Measurements from ENCODE around the gene KLRC3.
"Not testable (repeated sequence)": the region's sequence is repeated elsewhere in the genome, so short reads cannot be mapped to it uniquely, and the experiment has no call there.

KLRC3 gene

GRCh38 chr12:10400829-10401228, 19.6 kb downstream of the KLRC3 start:
- no peak for DNase-seq (ENCODE audit: low read depth, low spot score)

DNA sequence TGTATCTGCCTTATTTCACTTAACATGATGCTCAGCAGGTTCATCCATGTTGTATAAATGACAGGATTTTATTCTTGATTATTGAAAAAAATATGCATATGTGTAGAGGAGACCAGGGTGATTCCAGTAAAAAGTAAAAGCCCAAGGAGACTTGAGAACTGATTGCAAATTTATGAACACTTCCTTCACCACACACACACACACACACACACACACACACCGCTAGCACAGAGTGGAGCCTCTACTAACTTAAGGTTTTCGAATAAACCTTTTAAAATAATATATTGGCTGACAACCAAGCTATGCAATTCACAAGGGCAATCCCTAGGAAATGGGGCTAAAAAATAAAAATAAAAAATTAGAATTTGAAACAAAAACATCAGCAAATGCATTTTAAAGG, 22.2 kb downstream of the KLRC3 start:
- DNase-seq (ENCODE audit: low read depth, low spot score): no peak

GRCh38 chr12:10397296-10397695, 23.1 kb downstream of the KLRC3 start:
- DNase-seq (ENCODE audit: low read depth, low spot score): no peak

GRCh38 chr12:10396176-10396575, 24.2 kb downstream of the KLRC3 start:
- not testable (repeated sequence) for DNase-seq (ENCODE audit: low read depth, low spot score)

DNA sequence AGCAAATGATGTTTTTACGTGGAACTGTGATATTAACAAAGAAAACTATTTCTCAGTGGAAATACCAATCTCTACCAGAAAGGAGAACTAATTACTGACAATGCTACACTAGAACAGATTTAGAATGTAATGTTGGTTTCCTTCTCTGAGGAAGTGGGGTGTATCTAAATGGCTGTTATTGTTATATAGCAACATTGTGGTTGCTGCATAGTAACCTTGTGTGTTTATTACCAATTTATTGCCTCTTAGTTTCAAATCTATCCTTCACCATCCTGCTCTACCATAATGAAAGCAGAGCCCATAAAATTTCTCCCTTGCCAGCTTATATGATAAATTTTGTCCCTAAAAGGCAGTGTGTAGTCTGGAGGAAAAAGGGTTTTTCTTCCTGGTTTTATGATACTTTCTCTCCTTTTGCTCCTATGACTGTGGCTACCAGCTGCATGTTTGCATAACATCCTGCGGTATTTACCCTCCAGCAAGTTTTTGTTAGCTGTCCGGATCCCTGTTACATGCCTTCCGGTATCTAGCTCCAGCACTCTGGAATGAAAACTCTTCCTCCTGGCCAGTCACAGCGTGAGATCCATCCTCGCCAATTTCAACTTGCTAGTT, 24.9 kb downstream of the KLRC3 start:
- DNase-seq (ENCODE audit: low read depth, low spot score): peak; percentile 84

- not testable (repeated sequence) for DNase-seq (ENCODE audit: low read depth, low spot score)
Observed at GRCh38 chr12:10394531-10395152, 25.8 kb downstream of the KLRC3 start.

DNA sequence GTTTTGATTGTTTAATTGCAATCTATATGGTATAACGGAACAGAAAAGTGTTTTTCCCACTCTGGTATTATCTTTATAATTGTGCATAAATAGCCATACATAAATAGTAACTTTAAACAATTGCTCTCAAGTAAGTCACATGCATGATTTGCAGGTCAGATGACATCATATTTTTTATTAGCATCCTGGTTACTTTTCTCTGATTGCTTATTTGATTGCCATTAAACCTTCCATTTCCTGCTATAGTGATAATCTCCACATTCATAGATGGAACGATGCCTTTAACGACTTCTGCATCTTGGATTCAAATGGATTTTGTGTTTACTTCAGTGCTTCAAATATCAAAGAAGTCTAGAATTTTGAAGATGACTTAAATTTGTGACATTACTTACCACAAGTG, 27.1 kb downstream of the KLRC3 start:
- no peak for DNase-seq (ENCODE audit: low read depth, low spot score)

GRCh38 chr12:10392394-10392930, 27.9 kb downstream of the KLRC3 start:
- DNase-seq (ENCODE audit: low read depth, low spot score): peak; percentile 99

- not testable (repeated sequence) for DNase-seq (ENCODE audit: low read depth, low spot score)
Observed at GRCh38 chr12:10390991-10391390, 29.4 kb downstream of the KLRC3 start.

- no peak for DNase-seq (ENCODE audit: low read depth, low spot score)
Observed at GRCh38 chr12:10389904-10390303, 30.5 kb downstream of the KLRC3 start, which contains the start of gene KLRK1. Gene KLRK1, minus strand, starts transcription at chr12:10390041. Its CDS starts 1,231 bp downstream, at chr12:10388810.

- DNase-seq (ENCODE audit: low read depth, low spot score): peak; percentile 65
Observed at GRCh38 chr12:10388624-10389413, 31.6 kb downstream of the KLRC3 start.

- not testable (repeated sequence) for DNase-seq (ENCODE audit: low read depth, low spot score)
Observed at GRCh38 chr12:10387498-10387897, 32.9 kb downstream of the KLRC3 start.

- DNase-seq (ENCODE audit: low read depth, low spot score): no peak
Observed at GRCh38 chr12:10386857-10387256, 33.5 kb downstream of the KLRC3 start.

DNA sequence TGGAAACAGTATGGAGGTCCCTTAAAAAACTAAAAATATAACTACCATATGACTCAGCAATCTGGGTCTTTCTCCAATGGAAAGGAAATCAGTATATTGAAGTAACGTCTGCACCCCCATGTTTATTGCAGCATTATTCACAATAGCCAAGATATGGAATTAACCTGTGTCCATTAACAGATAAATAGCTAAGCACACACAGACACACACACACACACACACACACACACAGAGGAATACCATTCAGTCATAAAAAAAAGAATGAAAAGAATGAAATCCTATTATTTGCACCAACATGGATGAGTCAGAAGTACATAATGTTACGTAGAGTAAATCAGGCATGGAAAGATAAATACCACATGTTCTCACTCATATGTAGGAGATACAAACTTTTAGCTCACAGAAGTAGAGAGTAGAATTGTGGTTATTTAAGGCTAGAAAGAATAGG, 35.2 kb downstream of the KLRC3 start:
- no peak for DNase-seq (ENCODE audit: low read depth, low spot score)

DNA sequence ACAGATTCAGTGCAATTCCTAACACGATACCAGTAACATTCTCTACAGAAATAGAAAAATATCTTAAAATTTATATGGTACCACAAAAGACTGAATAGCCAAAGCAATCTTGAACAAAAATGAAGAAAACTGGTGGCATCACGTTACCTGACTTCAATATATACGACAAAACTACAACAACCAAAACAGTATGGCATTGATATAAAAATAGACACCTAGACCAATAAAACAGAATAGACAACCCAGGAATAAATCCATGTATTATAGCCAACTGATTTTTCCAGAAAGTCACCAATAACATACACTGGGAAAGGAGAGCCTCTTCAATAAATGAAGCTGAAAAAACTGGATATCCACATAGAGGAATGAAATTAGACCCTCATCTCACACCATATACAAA, 36.2 kb downstream of the KLRC3 start:
- DNase-seq (ENCODE audit: low read depth, low spot score): no peak

- DNase-seq (ENCODE audit: low read depth, low spot score): no peak
Observed at GRCh38 chr12:10381928-10382628, 38.3 kb downstream of the KLRC3 start.

DNA sequence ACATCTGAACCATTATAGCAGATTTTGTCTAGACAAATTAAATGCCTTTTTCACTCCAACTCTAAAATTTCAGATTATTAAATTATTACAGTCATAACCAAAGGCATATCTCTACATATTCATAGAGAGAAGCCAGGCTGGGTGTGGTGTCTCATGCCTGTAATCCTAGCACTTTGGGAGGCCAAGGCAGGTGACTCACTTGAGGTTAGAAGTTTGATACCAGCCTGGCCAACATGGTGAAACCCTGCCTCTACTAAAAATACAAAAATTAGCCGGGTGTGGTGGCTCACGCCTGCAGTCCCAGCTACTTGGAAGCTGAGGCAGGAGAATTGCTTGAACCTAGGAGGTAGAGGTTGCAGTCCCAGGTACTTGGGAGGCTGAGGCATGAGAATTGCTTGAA, 41.7 kb downstream of the KLRC3 start:
- not testable (repeated sequence) for DNase-seq (ENCODE audit: low read depth, low spot score)

GRCh38 chr12:10374624-10375018, 45.8 kb downstream of the KLRC3 start:
- DNase-seq (ENCODE audit: low read depth, low spot score): no peak

DNA sequence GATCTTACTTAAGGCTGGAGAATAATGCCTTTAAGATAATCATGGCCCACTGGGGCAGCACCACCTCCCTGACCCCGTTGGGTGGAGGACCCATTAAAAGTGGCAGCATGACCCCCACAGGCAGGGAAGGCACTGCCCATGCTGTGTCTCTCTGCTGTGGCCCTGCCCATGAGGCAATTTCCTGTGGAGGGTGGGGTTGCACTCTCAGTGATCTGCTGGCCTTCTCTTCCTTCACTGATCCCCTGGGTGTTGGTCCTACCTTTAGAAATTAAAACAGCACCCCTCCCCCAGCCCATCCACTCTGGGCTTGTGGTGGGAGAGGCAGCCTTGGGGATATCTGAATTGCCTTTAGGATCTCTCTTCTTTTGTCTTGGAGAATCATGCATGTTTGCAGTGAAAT, 47.8 kb downstream of the KLRC3 start:
- no peak for DNase-seq (ENCODE audit: low read depth, low spot score)

- not testable (repeated sequence) for DNase-seq (ENCODE audit: low read depth, low spot score)
Observed at GRCh38 chr12:10371893-10372535, 48.4 kb downstream of the KLRC3 start.

Data from smooth muscle cell of the brain vasculature (primary cell).